ENCODE measurements around the gene CABLES1.
"Not testable (repeated sequence)": the region's sequence is repeated elsewhere in the genome, so short reads cannot be mapped to it uniquely, and the experiment has no call there.

Gene CABLES1

DNA sequence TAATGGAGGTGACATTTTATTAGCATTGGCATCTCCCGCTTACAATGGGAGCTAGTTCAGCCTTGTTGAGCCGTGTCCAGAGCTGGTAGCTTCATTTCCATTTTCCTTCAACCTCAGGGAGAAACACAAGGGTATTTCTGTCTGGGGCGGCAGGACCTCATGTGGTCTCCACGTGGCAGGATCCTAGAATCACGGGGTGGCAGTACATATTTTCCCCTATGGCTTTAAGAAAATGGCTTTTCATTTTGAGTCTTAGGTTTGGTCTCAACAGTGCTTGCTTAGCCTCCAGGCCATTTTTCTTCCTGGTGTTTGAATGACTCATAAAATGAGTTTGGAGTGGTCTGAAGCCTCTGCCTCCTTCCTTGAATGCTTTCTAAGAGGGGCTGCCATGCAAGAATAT lies 20.3 kb downstream of the CABLES1 start:
- Mint-ChIP-seq H3K36me3 (ENCODE audit: insufficient read depth) (no peaks in the 10 kb centered on the region), H3K9me3 (no peaks in the 10 kb centered on the region), H3K27ac (no peak overlapping the region), H3K4me1 (ENCODE audit: low read depth in 2 of 2) (no peaks in the 10 kb centered on the region), H3K27me3 (peaks cover 0 to 16% of the 10 kb centered on the region in 2 donors), H3K4me3 (no peak overlapping the region)
- ATAC-seq (replicated peaks) (no peak), DNase-seq (no peak)

DNA sequence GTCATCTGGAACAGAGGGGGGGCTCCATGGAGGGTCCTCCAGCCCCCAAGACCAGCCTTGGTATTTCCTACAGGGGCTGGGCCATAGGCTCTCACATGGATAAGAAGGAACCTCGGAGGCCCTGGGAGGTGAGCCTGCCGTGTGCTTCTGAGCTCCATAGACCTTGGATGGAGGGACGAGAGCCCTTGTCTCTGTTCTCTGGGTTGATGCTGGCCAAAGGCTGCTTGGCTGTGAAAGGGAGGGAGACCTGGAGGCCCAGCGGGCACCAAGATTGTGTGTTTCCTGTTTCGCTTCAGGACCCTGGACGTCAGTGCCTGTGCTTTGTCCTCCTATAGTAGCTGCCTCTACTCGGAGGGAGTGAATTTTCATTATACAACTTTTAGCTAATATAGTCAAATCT lies 20.8 kb downstream of the CABLES1 start:
- H3K4me1 Mint-ChIP-seq (ENCODE audit: low read depth in 2 of 2), result no peaks in the 10 kb centered on the region

DNA sequence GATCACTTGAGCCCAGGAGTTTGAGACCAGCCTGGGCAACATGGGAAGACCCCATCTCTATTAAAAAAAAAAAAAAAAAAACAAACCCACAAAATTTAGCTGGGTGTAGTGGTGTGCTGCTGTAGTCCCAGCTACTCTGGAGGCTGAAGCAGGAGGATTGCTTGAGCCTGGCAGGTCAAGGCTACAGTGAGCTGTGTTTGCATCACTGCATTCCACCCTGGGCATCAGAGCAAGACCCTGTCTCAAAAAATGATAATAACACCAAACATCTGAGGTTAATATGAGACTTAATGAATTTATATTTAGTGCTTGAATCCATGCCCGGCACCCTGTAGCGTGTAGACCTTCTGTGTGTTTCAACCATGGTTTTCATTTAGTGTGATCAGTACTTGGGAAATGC lies 22.8 kb downstream of the CABLES1 start:
- H3K4me3 Mint-ChIP-seq, result no peak overlapping the region
- no peaks in the 10 kb centered on the region for H3K4me1 Mint-ChIP-seq (ENCODE audit: low read depth in 2 of 2)
- H3K27me3 Mint-ChIP-seq, result peaks cover 10 to 27% of the 10 kb centered on the region in 2 donors
- H3K27ac Mint-ChIP-seq, result no peak overlapping the region
- DNase-seq, result no peak
- H3K36me3 Mint-ChIP-seq (ENCODE audit: insufficient read depth), result no peaks in the 10 kb centered on the region
- H3K9me3 Mint-ChIP-seq, result no peaks in the 10 kb centered on the region
- no peak for ATAC-seq (replicated peaks)

More for the DNA sequence above, 20.8 kb downstream of the CABLES1 start:
- no peak overlapping the region for H3K27ac Mint-ChIP-seq
- H3K27me3 Mint-ChIP-seq, result peaks cover 0 to 16% of the 10 kb centered on the region in 2 donors
- H3K36me3 Mint-ChIP-seq (ENCODE audit: insufficient read depth), result no peaks in the 10 kb centered on the region
- H3K9me3 Mint-ChIP-seq, result no peaks in the 10 kb centered on the region
- ATAC-seq (replicated peaks) (no peak), DNase-seq (no peak)
- H3K4me3 Mint-ChIP-seq, result no peak overlapping the region

DNA sequence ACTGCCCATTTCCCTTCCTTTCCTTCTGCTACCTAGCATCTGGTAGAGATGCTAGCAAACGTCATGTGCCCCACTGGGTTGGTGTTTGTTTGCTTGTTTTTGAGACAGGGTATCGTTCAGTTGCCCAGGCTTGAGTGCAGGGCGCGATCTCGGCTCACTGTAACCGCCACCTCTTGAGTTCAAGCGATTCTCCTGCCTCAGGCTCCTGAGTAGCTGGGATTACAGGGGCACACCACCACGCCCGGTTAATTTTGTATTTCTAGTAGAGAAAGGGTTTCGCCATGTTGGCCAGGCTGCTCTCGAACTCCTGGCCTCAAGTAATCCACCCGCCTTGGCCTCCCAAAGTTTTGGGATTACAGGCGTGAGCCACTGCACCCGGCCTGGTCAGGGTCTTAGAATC lies 23.6 kb downstream of the CABLES1 start:
- H3K4me1 Mint-ChIP-seq (ENCODE audit: low read depth in 2 of 2); DNase-seq; H3K27ac Mint-ChIP-seq; ATAC-seq (replicated peaks); H3K4me3 Mint-ChIP-seq; H3K36me3 Mint-ChIP-seq (ENCODE audit: insufficient read depth); H3K9me3 Mint-ChIP-seq: not testable (repeated sequence)
- H3K27me3 Mint-ChIP-seq, result peaks cover 12 to 34% of the 10 kb centered on the region in 2 donors

DNA sequence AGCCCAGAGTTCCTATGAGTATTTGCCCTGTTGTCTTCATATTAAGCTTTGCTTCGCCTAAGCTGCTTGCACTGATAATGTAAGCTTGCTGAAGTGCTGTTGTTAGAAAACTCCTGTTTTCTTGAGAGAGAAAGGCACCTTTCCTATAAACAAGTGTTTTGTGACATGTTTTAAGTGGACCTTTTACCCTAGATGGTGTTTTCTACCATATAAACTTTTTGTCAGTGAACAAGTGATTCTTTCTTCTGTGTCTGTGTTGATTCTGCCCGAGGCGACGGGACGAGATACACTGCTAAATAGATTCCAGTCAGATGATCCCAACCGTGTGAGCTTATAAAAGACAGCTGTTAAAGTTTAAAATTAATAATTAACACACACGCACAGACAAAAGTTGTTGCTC lies 24.1 kb downstream of the CABLES1 start:
- Mint-ChIP-seq H3K27ac (no peak overlapping the region), H3K27me3 (peaks cover 12 to 34% of the 10 kb centered on the region in 2 donors), H3K4me3 (no peak overlapping the region), H3K4me1 (ENCODE audit: low read depth in 2 of 2) (no peaks in the 10 kb centered on the region), H3K9me3 (no peaks in the 10 kb centered on the region), H3K36me3 (ENCODE audit: insufficient read depth) (no peaks in the 10 kb centered on the region)
- no peak for DNase-seq
- no peak for ATAC-seq (replicated peaks)

DNA sequence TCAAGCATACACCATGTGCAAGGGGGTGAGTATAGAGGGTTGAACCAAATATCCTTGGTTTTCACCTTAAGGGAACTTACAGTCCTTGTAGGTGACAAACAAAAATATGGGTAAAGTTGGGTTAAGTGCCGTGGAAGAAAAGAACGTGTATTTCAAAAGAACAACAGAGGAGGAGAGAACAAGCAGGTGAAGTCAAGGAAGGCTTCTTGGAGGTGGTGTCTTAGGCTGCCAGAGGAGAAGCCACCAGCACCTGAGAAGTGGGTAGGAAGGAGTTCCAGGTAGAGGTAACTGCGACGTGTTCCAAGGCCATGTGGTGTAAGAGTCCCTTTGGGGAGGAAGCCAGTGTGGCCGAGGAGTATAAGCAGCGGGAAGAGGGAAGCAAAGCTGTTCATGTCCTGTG lies 27.2 kb downstream of the CABLES1 start:
- Mint-ChIP-seq H3K9me3 (no peaks in the 10 kb centered on the region), H3K4me3 (no peak overlapping the region), H3K4me1 (ENCODE audit: low read depth in 2 of 2) (no peaks in the 10 kb centered on the region), H3K27ac (peak overlapping the region; percentile 2 to 9), H3K36me3 (ENCODE audit: insufficient read depth) (no peaks in the 10 kb centered on the region), H3K27me3 (peaks cover 17 to 24% of the 10 kb centered on the region in 2 donors)
- DNase-seq, result no peak
- ATAC-seq (replicated peaks), result no peak

DNA sequence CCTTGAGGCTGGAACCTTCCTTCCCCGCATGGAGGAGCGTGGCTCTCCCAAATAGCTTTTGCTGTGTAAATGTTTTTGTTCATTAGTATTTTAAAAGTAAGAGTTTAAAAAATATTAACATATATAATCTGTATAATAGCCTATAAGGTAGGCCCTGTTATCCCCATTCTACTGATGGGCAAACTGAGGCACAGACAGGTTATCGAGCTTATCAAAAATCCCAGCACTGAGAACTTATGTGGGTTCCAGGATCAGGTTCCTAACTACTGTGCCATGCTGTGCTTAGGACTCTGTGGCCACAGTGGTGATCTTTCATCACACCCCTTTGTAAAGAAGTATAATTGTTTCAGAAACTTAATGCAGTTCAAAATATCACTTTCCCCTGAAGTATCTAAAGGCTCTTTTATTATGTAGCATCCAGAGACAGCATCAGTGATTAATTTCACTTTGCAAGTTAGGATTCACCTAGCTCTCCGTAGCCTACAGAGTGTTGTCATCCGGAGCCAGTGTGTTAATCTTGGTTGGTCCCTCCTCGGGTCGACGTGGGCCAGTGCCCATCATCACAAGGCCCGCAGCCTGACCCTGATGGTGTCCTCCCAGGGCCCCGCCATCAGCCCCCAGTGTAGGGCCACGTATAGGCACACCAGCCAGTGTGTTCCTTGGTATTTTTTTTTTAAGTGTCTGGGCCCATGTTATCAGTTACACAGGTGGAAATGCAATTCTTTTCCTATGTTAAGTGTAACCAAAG lies 28.7 kb downstream of the CABLES1 start:
- Mint-ChIP-seq H3K4me1 (ENCODE audit: low read depth in 2 of 2) (no peaks in the 10 kb centered on the region), H3K4me3 (no peak overlapping the region), H3K27me3 (peaks cover 20 to 39% of the 10 kb centered on the region in 2 donors), H3K27ac (peak overlapping the region in 1 of 2 donors; percentile 24), H3K36me3 (ENCODE audit: insufficient read depth) (no peaks in the 10 kb centered on the region), H3K9me3 (no peaks in the 10 kb centered on the region)
- DNase-seq, result no peak
- no peak for ATAC-seq (replicated peaks)

DNA sequence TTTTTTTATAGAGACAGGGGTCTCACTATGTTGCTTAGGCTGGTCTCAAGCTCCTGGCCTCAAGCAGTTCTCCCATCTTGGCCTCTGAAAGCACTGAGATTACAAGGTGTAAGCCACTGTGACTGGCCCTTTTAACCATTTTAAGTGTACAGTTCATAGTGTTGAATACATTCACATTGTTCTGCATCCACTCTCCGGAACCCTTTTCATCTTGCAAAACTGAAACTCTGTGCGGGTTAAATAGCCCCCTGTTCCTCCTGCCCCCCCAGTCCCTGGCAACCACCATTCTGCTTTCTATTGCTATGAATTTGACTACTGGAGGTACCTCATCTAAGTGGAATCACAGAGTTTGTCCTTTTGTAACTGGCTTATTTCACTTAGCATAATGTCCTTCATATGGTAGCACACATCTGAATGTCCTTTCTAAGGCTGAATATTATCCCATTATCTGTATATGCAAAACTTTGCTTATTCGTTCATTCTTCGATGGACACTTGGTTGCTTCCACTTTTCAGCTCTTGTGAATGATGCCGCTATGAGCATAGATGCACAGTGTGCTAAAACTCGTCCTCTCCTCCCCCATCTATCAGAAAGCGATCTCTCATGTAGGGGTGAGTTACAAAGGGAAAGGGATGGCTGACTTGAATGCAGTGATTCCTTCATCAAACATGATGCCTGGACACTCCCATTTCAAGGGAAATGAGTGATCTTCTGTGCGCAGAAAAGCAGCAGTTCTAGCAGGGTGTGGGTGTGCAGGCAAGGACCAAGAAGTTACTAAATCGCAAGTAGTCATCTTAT lies 30.2 kb downstream of the CABLES1 start:
- Mint-ChIP-seq H3K4me3 (no peak overlapping the region), H3K27ac (no peak overlapping the region), H3K9me3 (no peaks in the 10 kb centered on the region), H3K4me1 (ENCODE audit: low read depth in 2 of 2) (no peaks in the 10 kb centered on the region), H3K27me3 (peaks cover 20 to 50% of the 10 kb centered on the region in 2 donors), H3K36me3 (ENCODE audit: insufficient read depth) (peaks cover under 1% of the 10 kb centered on the region)
- DNase-seq (no peak), ATAC-seq (replicated peaks) (no peak)

DNA sequence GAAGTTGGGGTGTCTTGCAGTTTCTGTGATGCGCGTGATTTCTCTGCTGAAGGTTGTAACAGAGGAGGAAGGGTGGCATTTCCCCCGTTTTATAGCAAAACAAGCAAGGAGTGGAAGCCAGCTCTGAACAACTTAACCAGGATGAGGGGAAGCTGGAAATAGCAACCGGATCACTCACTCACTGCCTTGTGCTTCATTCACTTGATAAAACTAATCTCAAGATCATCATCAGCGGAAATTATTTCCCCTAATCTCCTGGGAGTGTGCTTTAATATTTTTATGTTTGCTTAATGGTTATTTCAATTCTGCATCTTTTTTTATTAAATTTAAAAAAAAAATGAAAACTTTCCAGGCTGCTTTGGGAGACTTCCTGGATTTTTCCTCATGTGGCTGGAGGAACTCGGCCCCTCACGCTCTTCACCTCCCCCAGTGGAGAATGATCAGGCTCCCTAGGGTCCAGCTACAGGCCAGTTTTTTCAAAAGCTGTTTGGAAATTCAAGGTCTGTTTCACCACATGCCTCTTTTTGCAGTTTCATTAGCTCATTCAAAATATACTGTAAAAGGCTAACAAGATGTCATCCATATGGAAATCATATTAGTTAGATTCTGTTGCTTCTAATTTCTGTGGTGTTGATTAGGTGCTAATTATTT lies 31.7 kb downstream of the CABLES1 start:
- Mint-ChIP-seq H3K9me3 (no peaks in the 10 kb centered on the region), H3K4me3 (no peak overlapping the region), H3K27ac (no peak overlapping the region), H3K36me3 (ENCODE audit: insufficient read depth) (peaks cover 3% of the 10 kb centered on the region), H3K4me1 (ENCODE audit: low read depth in 2 of 2) (no peaks in the 10 kb centered on the region), H3K27me3 (peaks cover 20 to 56% of the 10 kb centered on the region in 2 donors)
- ATAC-seq (replicated peaks) (no peak), DNase-seq (no peak)

DNA sequence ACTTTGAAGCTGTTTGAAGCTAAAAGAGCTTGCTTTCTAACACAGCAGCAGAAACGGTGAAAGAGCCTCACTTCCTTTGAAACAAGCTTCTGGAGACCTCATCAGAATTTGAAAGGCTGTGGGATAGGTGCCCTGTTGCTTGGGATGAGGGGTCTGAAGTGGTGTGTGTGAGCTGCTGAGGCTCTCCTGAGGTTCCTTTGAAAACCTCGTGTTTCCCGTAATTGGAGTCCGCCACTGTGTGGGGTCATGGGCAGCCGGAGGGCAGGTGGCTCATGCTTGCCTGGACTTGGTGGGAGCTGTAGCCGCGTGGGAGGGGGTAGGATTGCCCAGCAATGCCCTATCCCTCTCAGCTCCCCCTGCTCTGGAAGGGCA lies 34.4 kb downstream of the CABLES1 start:
- H3K27me3 Mint-ChIP-seq, result peaks cover 7 to 51% of the 10 kb centered on the region in 2 donors
- peaks cover 3% of the 10 kb centered on the region for H3K36me3 Mint-ChIP-seq (ENCODE audit: insufficient read depth)
- no peaks in the 10 kb centered on the region for H3K9me3 Mint-ChIP-seq
- H3K4me1 Mint-ChIP-seq (ENCODE audit: low read depth in 2 of 2), result no peaks in the 10 kb centered on the region
- DNase-seq (no peak), ATAC-seq (replicated peaks) (no peak)
- no peak overlapping the region for H3K4me3 Mint-ChIP-seq
- peak overlapping the region in 1 of 2 donors; percentile 23 for H3K27ac Mint-ChIP-seq

DNA sequence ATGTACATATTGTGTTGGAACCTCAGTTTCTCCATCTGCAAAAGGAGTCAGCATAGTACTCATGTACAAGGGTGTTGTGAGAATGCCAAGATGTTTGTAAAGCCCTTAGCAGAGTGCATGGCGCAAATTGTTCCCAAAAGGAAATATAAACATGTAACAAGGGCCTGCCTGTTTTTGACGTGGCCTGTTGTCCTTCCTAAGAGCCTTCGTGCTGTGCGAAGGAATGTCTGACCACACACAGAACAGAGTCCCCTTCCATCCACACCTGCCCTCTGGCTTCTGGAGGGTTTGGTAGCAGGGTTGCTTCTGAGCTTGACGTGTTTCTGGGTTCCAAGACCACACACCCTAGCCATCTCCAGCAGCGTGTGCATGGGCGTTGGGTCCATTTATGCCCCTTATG lies 34.9 kb downstream of the CABLES1 start:
- peaks cover 3% of the 10 kb centered on the region for H3K36me3 Mint-ChIP-seq (ENCODE audit: insufficient read depth)
- no peak overlapping the region for H3K4me3 Mint-ChIP-seq
- H3K9me3 Mint-ChIP-seq, result no peaks in the 10 kb centered on the region
- no peaks in the 10 kb centered on the region for H3K4me1 Mint-ChIP-seq (ENCODE audit: low read depth in 2 of 2)
- ATAC-seq (replicated peaks), result no peak
- H3K27me3 Mint-ChIP-seq, result peaks cover 7 to 51% of the 10 kb centered on the region in 2 donors
- no peak for DNase-seq
- H3K27ac Mint-ChIP-seq, result peak overlapping the region in 1 of 2 donors; percentile 23

DNA sequence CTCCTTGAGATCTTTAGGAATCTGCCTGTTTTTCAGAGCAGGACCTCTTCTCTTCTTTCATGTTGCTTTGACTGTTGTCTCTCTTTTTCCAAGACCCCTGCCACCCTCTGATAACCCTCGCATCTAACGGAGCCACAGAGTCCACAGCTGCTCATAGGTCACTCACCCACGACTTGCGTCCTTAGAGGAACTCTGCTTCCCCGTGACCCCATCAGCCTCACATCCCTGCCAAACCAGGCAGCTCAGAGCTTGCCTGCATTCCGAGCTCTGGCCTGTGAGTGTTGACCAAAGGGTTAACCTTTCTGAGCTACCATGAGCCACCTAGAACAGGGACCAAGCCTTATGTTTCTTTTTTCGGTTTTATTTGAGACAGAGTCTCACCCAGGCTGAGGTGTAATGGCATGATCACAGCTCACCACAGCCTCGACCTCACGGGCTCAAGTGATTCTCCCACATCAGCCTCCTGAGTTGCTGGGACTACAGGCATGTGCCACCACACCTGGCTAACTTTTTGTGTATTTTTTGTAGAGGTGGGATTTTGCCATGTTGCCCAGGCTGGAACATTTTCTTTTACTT lies 36.4 kb downstream of the CABLES1 start:
- Mint-ChIP-seq H3K9me3 (no peaks in the 10 kb centered on the region), H3K27ac (no peak overlapping the region), H3K4me1 (ENCODE audit: low read depth in 2 of 2) (no peaks in the 10 kb centered on the region), H3K36me3 (ENCODE audit: insufficient read depth) (peaks cover 3% of the 10 kb centered on the region), H3K27me3 (peaks cover 7 to 60% of the 10 kb centered on the region in 2 donors), H3K4me3 (no peak overlapping the region)
- no peak for DNase-seq
- ATAC-seq (replicated peaks), result no peak

DNA sequence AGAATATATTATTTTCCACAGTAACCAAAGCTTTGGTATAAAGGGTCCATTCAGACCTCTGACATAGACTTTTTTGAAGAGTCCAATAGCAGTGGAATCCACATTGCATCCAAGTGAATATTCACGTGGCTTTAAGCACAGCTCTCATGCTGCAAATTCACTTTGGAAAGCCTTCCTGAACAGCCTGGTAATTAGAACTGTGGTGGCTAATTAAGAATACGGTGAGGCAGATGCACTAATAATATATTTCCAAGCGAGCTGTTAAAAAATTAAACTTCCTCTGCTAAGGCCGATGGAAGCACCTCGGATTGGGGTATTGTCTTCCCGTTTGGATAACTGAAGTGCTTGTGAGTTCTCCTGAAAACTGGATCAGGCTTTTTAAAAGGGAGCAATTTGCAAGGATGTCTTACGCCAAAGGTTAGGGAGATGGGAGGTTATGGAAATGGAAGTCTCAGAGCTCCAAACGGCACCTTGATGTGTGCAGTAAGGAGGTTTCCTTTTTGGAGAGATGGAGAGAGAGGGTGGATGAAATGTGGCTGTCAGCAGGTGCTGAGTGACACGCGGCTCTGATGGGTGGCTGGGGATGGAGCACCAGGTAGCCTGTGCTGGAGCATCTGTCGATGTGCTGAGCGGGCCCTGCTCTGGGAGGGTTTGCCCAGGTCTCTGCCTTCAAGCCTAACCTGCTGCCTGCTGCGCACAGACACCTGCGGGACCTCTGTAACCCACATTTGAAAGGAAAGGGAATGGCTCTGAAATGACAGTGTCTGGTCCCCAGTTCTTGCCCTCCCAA lies 37.5 kb downstream of the CABLES1 start:
- H3K4me1 Mint-ChIP-seq (ENCODE audit: low read depth in 2 of 2), result no peaks in the 10 kb centered on the region
- ATAC-seq (replicated peaks) (no peak), DNase-seq (no peak)
- H3K36me3 Mint-ChIP-seq (ENCODE audit: insufficient read depth), result peaks cover 3% of the 10 kb centered on the region
- no peak overlapping the region for H3K27ac Mint-ChIP-seq
- no peak overlapping the region for H3K4me3 Mint-ChIP-seq
- peaks cover 5 to 59% of the 10 kb centered on the region in 2 donors for H3K27me3 Mint-ChIP-seq
- no peaks in the 10 kb centered on the region for H3K9me3 Mint-ChIP-seq

Measured in effector memory CD8-positive, alpha-beta T cell (primary cell).